Activated gamma-delta T cell (primary cell): ENCODE results near the gene CAP1.
"Not testable (repeated sequence)": the region's sequence is repeated elsewhere in the genome, so short reads cannot be mapped to it uniquely, and the experiment has no call there.

Source experiments
- DNase-seq: peaks from one replicate; lab custom pipeline; 2025; lab: John Stamatoyannopoulos, UW
- total RNA-seq, 2 donors: gene quantifications; one replicate each; lab custom pipeline; 2026; lab: John Stamatoyannopoulos, UW

CAP1 gene, protein sequence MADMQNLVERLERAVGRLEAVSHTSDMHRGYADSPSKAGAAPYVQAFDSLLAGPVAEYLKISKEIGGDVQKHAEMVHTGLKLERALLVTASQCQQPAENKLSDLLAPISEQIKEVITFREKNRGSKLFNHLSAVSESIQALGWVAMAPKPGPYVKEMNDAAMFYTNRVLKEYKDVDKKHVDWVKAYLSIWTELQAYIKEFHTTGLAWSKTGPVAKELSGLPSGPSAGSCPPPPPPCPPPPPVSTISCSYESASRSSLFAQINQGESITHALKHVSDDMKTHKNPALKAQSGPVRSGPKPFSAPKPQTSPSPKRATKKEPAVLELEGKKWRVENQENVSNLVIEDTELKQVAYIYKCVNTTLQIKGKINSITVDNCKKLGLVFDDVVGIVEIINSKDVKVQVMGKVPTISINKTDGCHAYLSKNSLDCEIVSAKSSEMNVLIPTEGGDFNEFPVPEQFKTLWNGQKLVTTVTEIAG
- 434 to 523 reads per million in 2 donors for total RNA-seq

DNA sequence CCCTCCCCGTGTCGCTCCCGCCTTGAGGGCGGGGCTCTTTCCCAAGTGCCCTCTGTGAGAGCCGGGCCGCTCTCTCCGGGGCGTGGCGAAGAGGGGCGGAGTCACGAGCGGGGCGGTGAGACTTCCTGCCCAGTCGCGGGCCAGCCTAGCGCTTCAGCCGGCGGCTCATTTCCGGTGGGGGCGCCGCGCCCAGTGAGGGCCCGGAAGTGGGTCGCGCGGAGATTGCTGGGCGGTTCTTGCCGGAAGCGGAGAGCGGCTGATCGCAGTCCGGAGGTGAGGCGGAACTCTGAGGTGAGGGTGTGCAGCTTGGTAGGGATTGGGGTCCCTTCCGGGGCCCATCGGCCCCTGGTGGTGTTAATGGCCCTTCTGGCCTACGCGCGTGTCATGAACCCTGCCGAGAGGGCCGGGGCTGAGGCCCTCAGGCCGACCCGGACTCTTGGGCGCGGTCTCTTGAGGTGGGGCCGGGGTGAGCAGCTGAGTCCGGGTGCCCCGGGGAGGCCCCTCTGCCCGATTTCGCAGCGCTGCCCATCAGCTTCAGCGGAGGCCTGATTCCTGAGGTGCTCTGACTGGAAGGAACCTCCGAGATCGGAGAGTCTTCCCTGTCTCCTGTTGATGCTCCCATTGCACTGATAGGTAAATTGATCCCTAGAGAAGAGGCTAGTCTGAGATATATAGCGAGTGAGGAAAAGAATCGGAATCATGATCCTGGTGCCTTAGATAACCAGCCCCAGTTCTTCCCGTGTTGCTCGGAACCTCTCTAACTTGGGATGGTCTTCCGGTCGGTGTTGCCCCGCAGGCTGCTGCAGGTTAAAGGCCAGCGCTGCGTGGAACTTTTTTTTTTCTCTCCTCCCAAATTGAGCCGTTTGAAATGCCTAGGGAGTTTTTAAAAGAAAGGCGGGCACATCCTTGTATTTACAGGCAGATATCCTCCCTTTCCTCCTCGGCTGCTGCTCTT, at the start of gene CAP1:
TSS of gene CAP1 (plus strand) at position 219 of the 955 bp plus-strand sequence. CDS start 18,618 bp downstream, outside the sequence.
- DNase-seq: peak; percentile 100

- DNase-seq: no peak
These were observed 48.3 kb upstream of the CAP1 start for GRCh38 chr1:39992234-39992633.

DNA sequence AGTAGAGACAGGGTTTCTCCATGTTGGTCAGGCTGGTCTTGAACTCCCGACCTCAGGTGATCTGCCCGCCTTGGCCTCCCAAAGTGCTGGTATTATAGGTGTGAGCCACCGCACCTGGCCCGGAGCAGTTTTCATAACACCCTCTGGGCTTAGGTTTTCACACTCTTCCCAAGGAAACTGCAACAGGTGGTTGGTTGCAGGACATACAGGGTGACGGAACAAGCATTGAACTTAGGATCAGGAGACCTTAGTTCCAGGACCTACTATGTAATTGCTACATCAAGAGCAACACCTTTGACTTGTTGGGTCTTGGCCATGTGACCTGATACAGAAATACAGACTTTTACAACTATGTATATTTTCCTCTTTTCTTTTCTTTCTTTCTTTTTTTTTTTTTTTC, 47.6 kb upstream of the CAP1 start:
- no peak for DNase-seq

GRCh38 chr1:39995973-39996393, 44.5 kb upstream of the CAP1 start:
- DNase-seq: no peak

GRCh38 chr1:39996396-39997004, 44.0 kb upstream of the CAP1 start:
- DNase-seq: no peak

DNA sequence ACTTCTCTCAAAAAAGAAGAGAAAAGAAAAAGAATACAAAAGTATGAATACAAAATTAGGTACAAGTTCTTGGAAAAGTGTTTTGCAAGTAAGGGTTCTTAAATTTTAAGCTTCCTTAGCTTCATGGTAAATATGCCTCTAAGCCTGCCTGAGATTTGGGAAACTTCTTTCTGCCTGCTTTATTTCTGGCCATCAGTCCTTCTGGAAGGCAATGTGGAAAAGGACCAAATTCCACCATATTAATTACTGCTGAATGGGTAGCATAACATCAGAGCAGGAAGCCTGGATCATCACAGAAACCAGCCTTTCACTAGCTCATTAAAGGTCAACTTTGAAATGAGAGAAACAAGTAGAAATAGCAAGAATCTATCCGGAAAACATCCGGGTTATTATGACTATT, 39.1 kb upstream of the CAP1 start:
- no peak for DNase-seq

GRCh38 chr1:40003156-40004093, 37.1 kb upstream of the CAP1 start:
- no peak for DNase-seq

GRCh38 chr1:40004857-40005256, 35.7 kb upstream of the CAP1 start:
- DNase-seq: no peak

GRCh38 chr1:40007481-40008034, 33.0 kb upstream of the CAP1 start:
- DNase-seq: not testable (repeated sequence)

- no peak for DNase-seq
These were observed 29.3 kb upstream of the CAP1 start for GRCh38 chr1:40011198-40011597.

DNA sequence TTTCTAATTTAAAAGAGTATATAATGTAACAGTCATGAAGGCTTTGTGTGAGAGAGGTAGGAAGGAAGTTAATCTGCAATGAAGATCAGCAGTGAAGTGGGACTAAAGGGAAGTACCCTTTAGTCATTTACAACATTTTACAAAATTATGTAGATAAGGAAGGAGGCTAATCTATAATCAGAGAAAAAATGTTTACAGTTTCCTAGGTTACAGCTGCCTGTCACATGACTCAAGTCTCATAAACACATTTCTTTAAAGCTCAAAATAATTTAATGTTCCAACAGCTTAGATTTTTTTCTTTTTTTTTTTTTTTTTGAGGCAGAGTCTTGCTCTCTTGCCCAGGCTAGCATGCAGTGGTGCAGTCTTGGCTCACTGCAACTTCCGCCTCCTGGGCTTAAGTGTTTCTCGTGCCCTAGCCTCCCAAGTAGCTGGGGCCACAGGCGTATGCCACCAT, 26.2 kb upstream of the CAP1 start:
- DNase-seq: no peak

GRCh38 chr1:40014812-40015594, 25.5 kb upstream of the CAP1 start:
- no peak for DNase-seq

DNA sequence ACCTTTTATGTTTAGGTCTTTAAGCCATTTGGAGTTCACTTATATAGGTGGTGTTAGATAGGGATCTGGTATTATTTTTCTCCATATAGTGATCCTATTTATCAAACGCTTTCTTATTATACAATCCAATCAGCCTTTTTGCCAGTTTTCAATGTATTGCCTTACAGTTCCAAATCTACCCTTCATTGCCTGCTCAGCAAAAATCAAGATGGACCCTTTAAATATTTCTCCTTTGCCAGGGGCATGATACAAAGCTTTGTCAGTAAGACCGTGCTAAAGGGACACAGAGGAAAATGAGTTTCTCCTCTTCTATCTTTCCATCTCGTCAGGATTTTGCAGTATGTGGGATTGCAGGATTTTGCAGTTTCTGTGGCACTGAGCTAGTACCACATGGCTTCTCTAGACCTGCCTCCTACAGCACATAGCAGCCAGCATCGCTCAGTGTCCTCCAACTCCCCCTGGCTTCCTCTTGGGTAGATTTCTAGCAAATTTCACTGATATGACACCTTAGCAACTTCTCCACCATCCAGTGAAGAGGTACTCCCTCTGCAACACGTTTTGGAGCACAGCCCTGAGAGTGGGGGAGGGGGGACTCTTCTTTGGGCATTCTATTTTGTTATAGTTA, 22.5 kb upstream of the CAP1 start:
- DNase-seq: no peak

DNA sequence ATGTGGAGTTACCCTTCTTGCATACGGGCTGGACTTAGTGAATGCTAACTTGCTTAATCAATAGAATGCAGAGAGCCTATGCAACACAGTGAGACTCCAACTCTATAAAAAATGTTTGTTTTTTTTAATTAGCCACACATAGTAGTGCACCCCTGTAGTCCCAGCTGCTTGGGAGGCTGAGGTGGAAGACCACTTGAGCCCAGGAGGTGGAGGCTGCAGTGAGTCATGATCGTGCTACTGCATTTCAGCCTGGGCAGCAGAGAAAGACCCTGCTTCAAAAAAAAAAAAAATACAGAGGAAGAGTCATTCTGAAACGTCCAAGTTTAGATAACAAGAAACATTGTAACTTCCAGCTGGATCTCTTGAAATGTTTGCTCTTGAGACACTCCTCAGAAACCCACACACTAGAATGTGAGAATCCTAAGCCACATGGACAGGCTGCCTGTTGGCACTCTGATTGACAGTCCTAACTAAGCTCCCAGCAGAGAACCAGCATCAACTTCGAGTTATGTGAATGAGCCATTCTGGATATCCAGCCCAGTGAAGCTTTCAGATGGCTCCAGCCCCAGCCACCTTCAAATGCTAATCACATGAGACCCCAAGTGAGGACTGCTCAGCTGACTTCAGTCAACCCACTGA, 20.0 kb upstream of the CAP1 start:
- no peak for DNase-seq

GRCh38 chr1:40023379-40023944, 17.1 kb upstream of the CAP1 start:
- no peak for DNase-seq

DNA sequence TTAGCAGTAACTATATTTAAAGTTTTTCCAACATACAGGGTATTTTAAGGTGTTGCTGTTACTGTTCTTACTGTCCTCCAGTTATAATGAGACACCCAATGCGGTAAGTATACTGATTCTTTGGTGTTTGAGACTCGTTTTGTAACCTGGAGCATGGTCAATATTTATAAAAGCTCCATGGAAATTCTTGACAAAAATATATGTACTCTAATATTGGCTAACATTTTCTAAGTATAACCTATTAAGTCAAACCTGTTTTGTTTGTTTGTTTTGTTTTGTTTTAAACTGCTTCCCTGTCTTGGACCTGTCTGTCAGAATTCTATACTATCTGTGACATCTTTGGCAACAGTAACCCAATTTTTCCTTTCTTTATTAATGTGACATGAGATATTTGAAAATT, 15.9 kb upstream of the CAP1 start:
- no peak for DNase-seq

DNA sequence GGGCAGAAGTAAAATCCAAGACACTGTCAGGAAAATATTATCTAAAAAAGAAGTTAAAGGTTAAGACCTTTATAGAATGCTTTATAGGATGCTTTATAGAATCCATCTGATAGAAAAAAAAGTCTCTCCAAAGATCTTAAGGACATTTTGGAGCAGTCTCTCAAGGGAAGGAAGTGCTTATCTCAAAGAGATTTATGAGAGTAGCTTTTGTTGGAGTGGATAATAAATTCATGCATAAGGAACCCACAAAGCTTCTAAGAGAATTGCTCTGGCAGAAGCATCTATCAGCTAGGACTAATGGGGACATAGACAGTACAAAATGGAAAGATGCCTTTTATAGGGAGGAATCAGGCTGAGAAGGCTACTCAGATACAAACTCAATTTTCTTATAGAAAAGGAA, 12.9 kb upstream of the CAP1 start:
- no peak for DNase-seq

GRCh38 chr1:40029608-40030007, 10.9 kb upstream of the CAP1 start:
- no peak for DNase-seq
